Measurements from ENCODE around the gene RNF130. TPM values are rescaled to one million over a fixed set of nuclear protein-coding genes. Genes with fewer than 3 reads are reported as not detected.

Gene RNF130
- total and polyA plus RNA-seq, 2 donors, result 20.5 to 69.2 TPM

GRCh38 chr5:180081481-180081880 is 9.9 kb upstream of the RNF130 start:
- Histone ChIP-seq H3K4me1 (ENCODE audit: control insufficient read depth in 2 of 2, insufficient read depth in 2 of 2, low read length in 2 of 2) (peaks cover 18 to 40% of the 10 kb centered on the region in 2 donors), H3K36me3 (ENCODE audit: control insufficient read depth in 2 of 2, insufficient read depth in 2 of 2, low read length in 1 of 2) (no peaks in the 10 kb centered on the region), H3K4me3 (ENCODE audit: low read length in 2 of 2) (no peak overlapping the region), H3K27ac (ENCODE audit: low read depth in 1 of 2, low read length in 1 of 2) (no peak overlapping the region), H3K9me3 (ENCODE audit: control insufficient read depth in 2 of 2, insufficient read depth in 1 of 2, low read length in 1 of 2) (peaks cover 1 to 9% of the 10 kb centered on the region in 2 donors), H3K27me3 (ENCODE audit: control insufficient read depth in 2 of 2, insufficient read depth in 1 of 2, low read length in 1 of 2) (peaks cover 5 to 21% of the 10 kb centered on the region in 2 donors)
- no peak for DNase-seq (ENCODE audit: low read depth in 6 of 9, low spot score in 9 of 9)
- WGBS, result 93% methylated on average over 5 of the region's 5 CpGs

GRCh38 chr5:180080486-180081280 is 9.1 kb upstream of the RNF130 start:
- Histone ChIP-seq H3K27me3 (ENCODE audit: control insufficient read depth in 2 of 2, insufficient read depth in 1 of 2, low read length in 1 of 2) (peaks cover 5 to 21% of the 10 kb centered on the region in 2 donors), H3K9me3 (ENCODE audit: control insufficient read depth in 2 of 2, insufficient read depth in 1 of 2, low read length in 1 of 2) (peaks cover 1 to 9% of the 10 kb centered on the region in 2 donors), H3K4me1 (ENCODE audit: control insufficient read depth in 2 of 2, insufficient read depth in 2 of 2, low read length in 2 of 2) (peaks cover 17 to 33% of the 10 kb centered on the region in 2 donors), H3K4me3 (ENCODE audit: low read length in 2 of 2) (no peak overlapping the region), H3K27ac (ENCODE audit: low read depth in 1 of 2, low read length in 1 of 2) (no peak overlapping the region), H3K36me3 (ENCODE audit: control insufficient read depth in 2 of 2, insufficient read depth in 2 of 2, low read length in 1 of 2) (no peaks in the 10 kb centered on the region)
- WGBS, result 44% methylated on average over 24 of the region's 24 CpGs
- no peak for DNase-seq (ENCODE audit: low read depth in 6 of 9, low spot score in 9 of 9)

GRCh38 chr5:180079702-180080466 is 8.3 kb upstream of the RNF130 start:
- DNase-seq (ENCODE audit: low read depth in 6 of 9, low spot score in 9 of 9), result no peak
- H3K4me1 ChIP-seq (ENCODE audit: control insufficient read depth in 2 of 2, insufficient read depth in 2 of 2, low read length in 2 of 2), result peaks cover 13 to 25% of the 10 kb centered on the region in 2 donors
- H3K27ac ChIP-seq (ENCODE audit: low read depth in 1 of 2, low read length in 1 of 2), result no peak overlapping the region
- WGBS, result 33% methylated on average over 14 of the region's 14 CpGs
- H3K27me3 ChIP-seq (ENCODE audit: control insufficient read depth in 2 of 2, insufficient read depth in 1 of 2, low read length in 1 of 2), result peaks cover 5 to 24% of the 10 kb centered on the region in 2 donors
- no peaks in the 10 kb centered on the region for H3K36me3 ChIP-seq (ENCODE audit: control insufficient read depth in 2 of 2, insufficient read depth in 2 of 2, low read length in 1 of 2)
- H3K4me3 ChIP-seq (ENCODE audit: low read length in 2 of 2), result no peak overlapping the region
- H3K9me3 ChIP-seq (ENCODE audit: control insufficient read depth in 2 of 2, insufficient read depth in 1 of 2, low read length in 1 of 2), result peaks cover 1 to 9% of the 10 kb centered on the region in 2 donors

- Histone ChIP-seq H3K27me3 (ENCODE audit: control insufficient read depth in 2 of 2, insufficient read depth in 1 of 2, low read length in 1 of 2) (peaks cover 5 to 30% of the 10 kb centered on the region in 2 donors), H3K4me3 (ENCODE audit: low read length in 2 of 2) (no peak overlapping the region), H3K4me1 (ENCODE audit: control insufficient read depth in 2 of 2, insufficient read depth in 2 of 2, low read length in 2 of 2) (peaks cover 9 to 21% of the 10 kb centered on the region in 2 donors), H3K27ac (ENCODE audit: low read depth in 1 of 2, low read length in 1 of 2) (no peak overlapping the region), H3K36me3 (ENCODE audit: control insufficient read depth in 2 of 2, insufficient read depth in 2 of 2, low read length in 1 of 2) (no peaks in the 10 kb centered on the region), H3K9me3 (ENCODE audit: control insufficient read depth in 2 of 2, insufficient read depth in 1 of 2, low read length in 1 of 2) (peaks cover 1 to 13% of the 10 kb centered on the region in 2 donors)
- 56% methylated on average over 9 of the region's 9 CpGs for WGBS
- no peak for DNase-seq (ENCODE audit: low read depth in 6 of 9, low spot score in 9 of 9)
These were observed 6.8 kb upstream of the RNF130 start for GRCh38 chr5:180078348-180078747.

GRCh38 chr5:180077594-180078284 is 6.2 kb upstream of the RNF130 start:
- Histone ChIP-seq H3K9me3 (ENCODE audit: control insufficient read depth in 2 of 2, insufficient read depth in 1 of 2, low read length in 1 of 2) (peaks cover 1 to 13% of the 10 kb centered on the region in 2 donors), H3K4me1 (ENCODE audit: control insufficient read depth in 2 of 2, insufficient read depth in 2 of 2, low read length in 2 of 2) (peaks cover 9 to 21% of the 10 kb centered on the region in 2 donors), H3K4me3 (ENCODE audit: low read length in 2 of 2) (no peak overlapping the region), H3K27me3 (ENCODE audit: control insufficient read depth in 2 of 2, insufficient read depth in 1 of 2, low read length in 1 of 2) (peaks cover 8 to 35% of the 10 kb centered on the region in 2 donors), H3K27ac (ENCODE audit: low read depth in 1 of 2, low read length in 1 of 2) (no peak overlapping the region), H3K36me3 (ENCODE audit: control insufficient read depth in 2 of 2, insufficient read depth in 2 of 2, low read length in 1 of 2) (no peaks in the 10 kb centered on the region)
- WGBS, result 94% methylated on average over 9 of the region's 9 CpGs
- DNase-seq (ENCODE audit: low read depth in 6 of 9, low spot score in 9 of 9), result no peak

- Histone ChIP-seq H3K4me3 (ENCODE audit: low read length in 2 of 2) (no peak overlapping the region), H3K36me3 (ENCODE audit: control insufficient read depth in 2 of 2, insufficient read depth in 2 of 2, low read length in 1 of 2) (no peaks in the 10 kb centered on the region), H3K27ac (ENCODE audit: low read depth in 1 of 2, low read length in 1 of 2) (no peak overlapping the region), H3K27me3 (ENCODE audit: control insufficient read depth in 2 of 2, insufficient read depth in 1 of 2, low read length in 1 of 2) (peaks cover 27 to 46% of the 10 kb centered on the region in 2 donors), H3K4me1 (ENCODE audit: control insufficient read depth in 2 of 2, insufficient read depth in 2 of 2, low read length in 2 of 2) (peaks cover 13 to 21% of the 10 kb centered on the region in 2 donors), H3K9me3 (ENCODE audit: control insufficient read depth in 2 of 2, insufficient read depth in 1 of 2, low read length in 1 of 2) (peaks cover 0 to 14% of the 10 kb centered on the region in 2 donors)
- 98% methylated on average over 1 of the region's 1 CpG for WGBS
- DNase-seq (ENCODE audit: low read depth in 6 of 9, low spot score in 9 of 9), result no peak
These were observed 4.1 kb upstream of the RNF130 start for GRCh38 chr5:180075703-180076102.

- H3K36me3 ChIP-seq (ENCODE audit: control insufficient read depth in 2 of 2, insufficient read depth in 2 of 2, low read length in 1 of 2), result no peaks in the 10 kb centered on the region
- DNase-seq (ENCODE audit: low read depth in 6 of 9, low spot score in 9 of 9), result no peak
- no peak overlapping the region for H3K27ac ChIP-seq (ENCODE audit: low read depth in 1 of 2, low read length in 1 of 2)
- H3K4me1 ChIP-seq (ENCODE audit: control insufficient read depth in 2 of 2, insufficient read depth in 2 of 2, low read length in 2 of 2), result peaks cover 6 to 15% of the 10 kb centered on the region in 2 donors
- no peak overlapping the region for H3K4me3 ChIP-seq (ENCODE audit: low read length in 2 of 2)
- 91% methylated on average over 4 of the region's 4 CpGs for WGBS
- H3K27me3 ChIP-seq (ENCODE audit: control insufficient read depth in 2 of 2, insufficient read depth in 1 of 2, low read length in 1 of 2), result peaks cover 35 to 42% of the 10 kb centered on the region in 2 donors
- peaks cover 0 to 12% of the 10 kb centered on the region in 2 donors for H3K9me3 ChIP-seq (ENCODE audit: control insufficient read depth in 2 of 2, insufficient read depth in 1 of 2, low read length in 1 of 2)
These were observed 2.9 kb upstream of the RNF130 start for GRCh38 chr5:180074462-180074861.

GRCh38 chr5:180072556-180072955 is 997 bp upstream of the RNF130 start:
- H3K4me1 ChIP-seq (ENCODE audit: control insufficient read depth in 2 of 2, insufficient read depth in 2 of 2, low read length in 2 of 2), result peaks cover 6 to 12% of the 10 kb centered on the region in 2 donors
- WGBS, result 81% methylated on average over 25 of the region's 25 CpGs
- H3K27ac ChIP-seq (ENCODE audit: low read depth in 1 of 2, low read length in 1 of 2), result no peak overlapping the region
- peak overlapping the region in 1 of 2 donors; percentile 77 for H3K4me3 ChIP-seq (ENCODE audit: low read length in 2 of 2)
- DNase-seq (ENCODE audit: low read depth in 6 of 9, low spot score in 9 of 9), result no peak
- no peaks in the 10 kb centered on the region for H3K36me3 ChIP-seq (ENCODE audit: control insufficient read depth in 2 of 2, insufficient read depth in 2 of 2, low read length in 1 of 2)
- H3K27me3 ChIP-seq (ENCODE audit: control insufficient read depth in 2 of 2, insufficient read depth in 1 of 2, low read length in 1 of 2), result peaks cover 36 to 43% of the 10 kb centered on the region in 2 donors
- H3K9me3 ChIP-seq (ENCODE audit: control insufficient read depth in 2 of 2, insufficient read depth in 1 of 2, low read length in 1 of 2), result peaks cover 0 to 12% of the 10 kb centered on the region in 2 donors
